Measurements from ENCODE around the gene FAM13A. TPM values are rescaled to one million over a fixed set of nuclear protein-coding genes. Genes with fewer than 3 reads are reported as not detected.

Gene FAM13A
- total and polyA plus RNA-seq, 9 of the 15 experiments (the other 6 are each of a cell fraction or from before 2014, with no cell fraction given): 11.3 to 23.3 (median 14.7) TPM

DNA sequence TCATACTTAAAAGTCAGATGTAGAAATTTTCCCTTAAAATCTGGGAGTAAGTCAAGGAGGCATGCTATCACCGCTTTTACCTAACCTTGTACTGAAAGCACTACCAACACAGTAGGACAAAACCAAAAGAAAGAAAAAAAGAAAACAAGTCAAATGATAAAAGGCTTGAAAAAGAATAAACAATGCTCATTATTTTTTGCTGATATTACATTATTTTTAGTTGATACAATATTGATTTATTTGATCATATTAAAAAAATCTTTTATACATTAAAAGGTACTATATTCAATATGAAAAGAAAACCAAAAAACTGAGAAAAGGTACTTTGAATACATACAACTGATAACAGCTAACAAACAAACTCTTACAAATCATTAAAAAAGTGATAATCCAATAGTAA is 164.3 kb downstream of the FAM13A start:
- in situ Hi-C loops (cut with MboI) (no loop called here), intact Hi-C loops (cut with micrococcal nuclease) (loop anchor here (10.0 kb wide), 1 partner anchor 132 kb away; no protein-coding TSS in a partner anchor)
- ATAC-seq (no peak), FAIRE-seq (no peak), DNase-seq (ENCODE audit: extremely low read depth in 1 of 4, low spot score in 3 of 4) (no peak)
- H3K4me3 ChIP-seq: no peak overlapping the region
- no peaks in the 10 kb centered on the region for H4K20me1 ChIP-seq (replicated peaks; ENCODE audit: control insufficient read depth, insufficient read depth, low read length)
- ChIA-PET CTCF (ENCODE audit: low intra/inter-chr PET ratio) (no interaction called here), POLR2A (no interaction called here)
- no peaks in the 10 kb centered on the region; a peak in 1 of 5 replicates for H3K4me1 ChIP-seq (replicated peaks in 1 of 2; ENCODE audit: control insufficient read depth in 2 of 2, insufficient read depth in 2 of 2, low read length in 2 of 2)
- BruUV-seq (replicated peaks): no TSS peak
- no peak overlapping the region for H2AFZ ChIP-seq (ENCODE audit: low read depth, low read length)
- no peaks in the 10 kb centered on the region for H3K36me3 ChIP-seq (ENCODE audit: control insufficient read depth, insufficient read depth, low read length)
- H3K4me2 ChIP-seq (ENCODE audit: insufficient read depth, low read length): no peak overlapping the region
- no peaks in the 10 kb centered on the region for H3K9me3 ChIP-seq (replicated peaks; ENCODE audit: control insufficient read depth, insufficient read depth, low read depth, low read length)
- H3K9me1 ChIP-seq (ENCODE audit: control insufficient read depth, insufficient read depth, low read length): no peaks in the 10 kb centered on the region
- no peak overlapping the region for H3K27ac ChIP-seq (ENCODE audit: extremely low read depth, low read depth, low read length)
- H3K27me3 ChIP-seq (ENCODE audit: control insufficient read depth in 2 of 2, insufficient read depth in 2 of 2, low read length in 2 of 2): no peaks in the 10 kb centered on the region
- no peak overlapping the region for H3K9ac ChIP-seq (ENCODE audit: insufficient read depth in 1 of 2, low read depth in 2 of 2, low read length in 2 of 2)
- H3K79me2 ChIP-seq (ENCODE audit: control insufficient read depth, insufficient read depth, low read length): no peaks in the 10 kb centered on the region; the same call in 2 of the 3 replicates
- 67% methylated on average over 1 of the region's 1 CpG for WGBS (ENCODE audit: insufficient coverage, low coverage, missing lambda C conversion rate)
- TF ChIP-seq MTA3 (IDR thresholded peaks at IDR 0.05; ENCODE audit: borderline replicate concordance): no peak
- peak; percentile 88 for TF ChIP-seq C11orf30 (IDR thresholded peaks at IDR 0.05; ENCODE audit: low read depth)
- no peak for TF ChIP-seq XRCC3 (IDR thresholded peaks at IDR 0.05)
- peak; percentile 54; the same call in 1 of the 2 replicates for TF ChIP-seq MAFK (IDR thresholded peaks at IDR 0.05; ENCODE audit: low read length)
- peak; percentile 58; the same call in 1 of the 2 replicates for TF ChIP-seq MAFF (IDR thresholded peaks at IDR 0.05; ENCODE audit: low read length)
- TF ChIP-seq ZNF124 (CRISPR knock-in tag; IDR thresholded peaks at IDR 0.05): no peak
- TF ChIP-seq SOX6 (IDR thresholded peaks at IDR 0.05): no peak
- TF ChIP-seq, protein P1, sequence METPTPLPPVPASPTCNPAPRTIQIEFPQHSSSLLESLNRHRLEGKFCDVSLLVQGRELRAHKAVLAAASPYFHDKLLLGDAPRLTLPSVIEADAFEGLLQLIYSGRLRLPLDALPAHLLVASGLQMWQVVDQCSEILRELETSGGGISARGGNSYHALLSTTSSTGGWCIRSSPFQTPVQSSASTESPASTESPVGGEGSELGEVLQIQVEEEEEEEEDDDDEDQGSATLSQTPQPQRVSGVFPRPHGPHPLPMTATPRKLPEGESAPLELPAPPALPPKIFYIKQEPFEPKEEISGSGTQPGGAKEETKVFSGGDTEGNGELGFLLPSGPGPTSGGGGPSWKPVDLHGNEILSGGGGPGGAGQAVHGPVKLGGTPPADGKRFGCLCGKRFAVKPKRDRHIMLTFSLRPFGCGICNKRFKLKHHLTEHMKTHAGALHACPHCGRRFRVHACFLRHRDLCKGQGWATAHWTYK (CRISPR knock-in tag; IDR thresholded peaks at IDR 0.05): no peak
- TF ChIP-seq, protein P2, sequence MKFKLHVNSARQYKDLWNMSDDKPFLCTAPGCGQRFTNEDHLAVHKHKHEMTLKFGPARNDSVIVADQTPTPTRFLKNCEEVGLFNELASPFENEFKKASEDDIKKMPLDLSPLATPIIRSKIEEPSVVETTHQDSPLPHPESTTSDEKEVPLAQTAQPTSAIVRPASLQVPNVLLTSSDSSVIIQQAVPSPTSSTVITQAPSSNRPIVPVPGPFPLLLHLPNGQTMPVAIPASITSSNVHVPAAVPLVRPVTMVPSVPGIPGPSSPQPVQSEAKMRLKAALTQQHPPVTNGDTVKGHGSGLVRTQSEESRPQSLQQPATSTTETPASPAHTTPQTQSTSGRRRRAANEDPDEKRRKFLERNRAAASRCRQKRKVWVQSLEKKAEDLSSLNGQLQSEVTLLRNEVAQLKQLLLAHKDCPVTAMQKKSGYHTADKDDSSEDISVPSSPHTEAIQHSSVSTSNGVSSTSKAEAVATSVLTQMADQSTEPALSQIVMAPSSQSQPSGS (CRISPR knock-in tag; IDR thresholded peaks at IDR 0.05): no peak
- TF ChIP-seq, protein P3, sequence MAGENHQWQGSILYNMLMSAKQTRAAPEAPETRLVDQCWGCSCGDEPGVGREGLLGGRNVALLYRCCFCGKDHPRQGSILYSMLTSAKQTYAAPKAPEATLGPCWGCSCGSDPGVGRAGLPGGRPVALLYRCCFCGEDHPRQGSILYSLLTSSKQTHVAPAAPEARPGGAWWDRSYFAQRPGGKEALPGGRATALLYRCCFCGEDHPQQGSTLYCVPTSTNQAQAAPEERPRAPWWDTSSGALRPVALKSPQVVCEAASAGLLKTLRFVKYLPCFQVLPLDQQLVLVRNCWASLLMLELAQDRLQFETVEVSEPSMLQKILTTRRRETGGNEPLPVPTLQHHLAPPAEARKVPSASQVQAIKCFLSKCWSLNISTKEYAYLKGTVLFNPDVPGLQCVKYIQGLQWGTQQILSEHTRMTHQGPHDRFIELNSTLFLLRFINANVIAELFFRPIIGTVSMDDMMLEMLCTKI (IDR thresholded peaks at IDR 0.05; ENCODE audit: partially characterized antibody): no peak
- TF ChIP-seq FOXA3 (CRISPR knock-in tag; conservative IDR thresholded peaks at IDR 0.05 in 1 of 2, IDR thresholded peaks at IDR 0.05 in 1 of 2): no peak
- TF ChIP-seq ZKSCAN3 (CRISPR knock-in tag; IDR thresholded peaks at IDR 0.05): no peak
- TF ChIP-seq PHF20 (IDR thresholded peaks at IDR 0.05; ENCODE audit: partially characterized antibody): no peak

Data from K562 (cell line).